PFSK-1 (cell line): Measurements from ENCODE around the gene SEC14L3.

ENCODE experiments used
- FOXP2 ChIP-seq: optimal IDR thresholded peaks from 2 replicates; pipeline ENCODE3; 2011; ENCODE audit warnings: borderline replicate concordance, control low read depth, inconsistent platforms; ENCODE audit not compliant: insufficient read depth; ENCODE audit errors: extremely low read length, extremely low read depth
- POLR2AphosphoS5 ChIP-seq: IDR thresholded peaks from 2 replicates; pipeline ENCODE4 v1.6.1; 2012; ENCODE audit warnings: low read depth, mild to moderate bottlenecking, control low read depth, low read length, moderate library complexity
- SIN3A ChIP-seq: IDR thresholded peaks from 2 replicates; pipeline ENCODE4 v1.6.1; 2012; ENCODE audit warnings: mild to moderate bottlenecking, low read length, moderate library complexity, borderline replicate concordance; ENCODE audit not compliant: insufficient read depth
- TAF1 ChIP-seq: IDR thresholded peaks from 2 replicates; pipeline ENCODE4 v1.6.1; 2012; ENCODE audit warnings: low read length, control low read depth, borderline replicate concordance; ENCODE audit not compliant: insufficient read depth
- TF ChIP-seq, protein P1 (sequence below), 2 experiments: IDR thresholded peaks; 2 replicates each; pipeline versions ENCODE4 v1.6.1 to v1.8.0; 2011 to 2012; ENCODE audit warnings: low read depth in 2 of 2, low read length in 2 of 2, control low read depth in 1 of 2, inconsistent platforms in 1 of 2, mild to moderate bottlenecking in 1 of 2, moderate library complexity in 1 of 2; ENCODE audit not compliant: insufficient read depth in 1 of 2

Gene SEC14L3

DNA sequence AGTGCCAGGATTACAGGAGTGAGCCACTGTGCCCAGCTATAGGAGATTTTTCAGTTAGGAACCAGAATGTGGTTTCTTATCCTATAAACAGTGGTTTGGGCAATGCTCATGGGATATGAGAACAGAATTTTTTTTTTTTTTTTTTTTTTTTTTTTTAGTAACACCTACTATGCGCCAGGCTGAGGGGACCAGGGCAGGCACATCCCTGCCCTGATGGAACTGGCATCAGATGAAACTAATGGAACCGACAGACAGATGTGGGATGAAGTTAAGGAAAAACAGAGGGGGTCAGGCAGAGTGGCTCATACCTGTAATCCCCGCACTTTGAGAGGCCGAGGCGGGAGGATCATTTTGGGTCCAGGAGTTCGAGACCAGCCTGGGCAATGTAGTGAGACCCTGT lies 28.8 kb upstream of the SEC14L3 start:
- TF ChIP-seq, protein P1, sequence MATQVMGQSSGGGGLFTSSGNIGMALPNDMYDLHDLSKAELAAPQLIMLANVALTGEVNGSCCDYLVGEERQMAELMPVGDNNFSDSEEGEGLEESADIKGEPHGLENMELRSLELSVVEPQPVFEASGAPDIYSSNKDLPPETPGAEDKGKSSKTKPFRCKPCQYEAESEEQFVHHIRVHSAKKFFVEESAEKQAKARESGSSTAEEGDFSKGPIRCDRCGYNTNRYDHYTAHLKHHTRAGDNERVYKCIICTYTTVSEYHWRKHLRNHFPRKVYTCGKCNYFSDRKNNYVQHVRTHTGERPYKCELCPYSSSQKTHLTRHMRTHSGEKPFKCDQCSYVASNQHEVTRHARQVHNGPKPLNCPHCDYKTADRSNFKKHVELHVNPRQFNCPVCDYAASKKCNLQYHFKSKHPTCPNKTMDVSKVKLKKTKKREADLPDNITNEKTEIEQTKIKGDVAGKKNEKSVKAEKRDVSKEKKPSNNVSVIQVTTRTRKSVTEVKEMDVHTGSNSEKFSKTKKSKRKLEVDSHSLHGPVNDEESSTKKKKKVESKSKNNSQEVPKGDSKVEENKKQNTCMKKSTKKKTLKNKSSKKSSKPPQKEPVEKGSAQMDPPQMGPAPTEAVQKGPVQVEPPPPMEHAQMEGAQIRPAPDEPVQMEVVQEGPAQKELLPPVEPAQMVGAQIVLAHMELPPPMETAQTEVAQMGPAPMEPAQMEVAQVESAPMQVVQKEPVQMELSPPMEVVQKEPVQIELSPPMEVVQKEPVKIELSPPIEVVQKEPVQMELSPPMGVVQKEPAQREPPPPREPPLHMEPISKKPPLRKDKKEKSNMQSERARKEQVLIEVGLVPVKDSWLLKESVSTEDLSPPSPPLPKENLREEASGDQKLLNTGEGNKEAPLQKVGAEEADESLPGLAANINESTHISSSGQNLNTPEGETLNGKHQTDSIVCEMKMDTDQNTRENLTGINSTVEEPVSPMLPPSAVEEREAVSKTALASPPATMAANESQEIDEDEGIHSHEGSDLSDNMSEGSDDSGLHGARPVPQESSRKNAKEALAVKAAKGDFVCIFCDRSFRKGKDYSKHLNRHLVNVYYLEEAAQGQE (IDR thresholded peaks at IDR 0.05; ENCODE audit: insufficient read depth in 1 of 2, low read depth in 2 of 2, low read length in 2 of 2), result no peak
- TF ChIP-seq TAF1 (no peak), FOXP2 (no peak), SIN3A (no peak), POLR2AphosphoS5 (no peak)

DNA sequence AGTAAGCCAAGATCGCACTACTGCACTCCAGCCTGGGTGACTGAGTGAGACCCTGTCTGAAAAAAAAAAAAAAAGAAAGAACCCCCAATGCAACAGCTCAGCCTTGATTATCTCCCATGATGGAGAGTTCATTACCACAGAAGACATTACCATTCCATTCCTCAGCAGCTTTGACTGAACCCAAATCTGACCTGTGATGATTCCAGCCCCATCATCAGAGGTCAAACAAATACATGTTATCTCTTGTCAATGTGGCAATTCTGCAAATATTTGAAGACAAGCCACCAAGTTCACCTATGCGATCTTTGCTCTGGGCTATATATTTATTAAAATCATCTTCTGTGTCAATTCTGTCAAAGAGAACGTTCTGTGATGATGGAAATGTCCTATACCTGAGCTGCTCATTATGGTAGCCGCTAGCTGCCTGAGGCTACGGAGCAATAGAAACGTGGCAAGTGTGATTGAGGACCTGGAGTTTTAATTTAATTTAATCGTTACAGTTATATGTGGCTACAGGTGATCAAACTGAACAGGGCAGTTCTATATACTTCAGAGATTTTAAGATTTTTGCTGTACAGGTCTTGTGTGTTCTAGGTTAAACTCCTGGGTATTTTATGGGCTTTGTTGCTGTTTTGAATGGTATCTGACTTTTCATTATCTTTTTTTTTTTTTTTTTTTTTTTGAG lies 25.8 kb upstream of the SEC14L3 start:
- no peak for TF ChIP-seq SIN3A
- TF ChIP-seq TAF1, result no peak
- no peak for TF ChIP-seq FOXP2
- no peak for TF ChIP-seq POLR2AphosphoS5
- TF ChIP-seq, protein P1 (IDR thresholded peaks at IDR 0.05; ENCODE audit: insufficient read depth in 1 of 2, low read depth in 2 of 2, low read length in 2 of 2), result no peak

DNA sequence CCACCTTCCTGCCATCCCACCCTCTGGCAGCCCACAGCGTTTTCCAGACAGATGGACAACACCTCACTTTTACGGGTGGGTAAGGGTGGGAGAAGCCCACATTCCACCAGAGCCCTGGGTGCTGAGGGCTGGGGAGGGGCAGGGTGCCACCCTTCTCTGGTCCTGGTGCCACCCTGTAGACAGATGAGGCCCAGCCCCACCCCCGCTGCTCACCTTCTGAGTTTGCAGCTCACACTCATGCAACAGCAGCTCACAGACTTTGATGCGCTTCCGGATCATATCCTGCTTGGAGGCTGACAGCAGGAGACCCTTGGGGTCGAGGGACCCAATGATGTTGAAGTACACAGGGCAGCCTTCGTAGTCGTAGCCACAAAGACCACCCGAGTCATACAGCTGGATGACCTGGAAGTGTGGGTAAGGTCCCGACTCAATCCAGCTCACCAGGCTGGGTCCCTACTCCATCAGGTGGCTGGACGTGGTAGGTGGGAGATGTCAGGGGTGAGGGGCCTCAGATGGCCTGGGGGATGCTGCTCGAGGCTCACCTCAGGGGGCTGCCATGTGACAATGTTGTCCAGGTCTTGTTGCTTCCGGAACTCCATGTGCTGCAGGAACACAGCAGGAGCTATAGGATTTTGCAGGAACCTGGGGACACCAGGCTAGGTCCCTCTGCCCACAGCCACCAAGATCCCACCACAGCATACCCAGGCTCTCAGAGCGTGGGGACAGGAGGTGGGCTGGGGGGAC lies 23.4 kb upstream of the SEC14L3 start:
- no peak for TF ChIP-seq TAF1
- no peak for TF ChIP-seq POLR2AphosphoS5
- TF ChIP-seq, protein P1 (IDR thresholded peaks at IDR 0.05; ENCODE audit: insufficient read depth in 1 of 2, low read depth in 2 of 2, low read length in 2 of 2), result no peak
- no peak for TF ChIP-seq SIN3A
- TF ChIP-seq FOXP2, result no peak

DNA sequence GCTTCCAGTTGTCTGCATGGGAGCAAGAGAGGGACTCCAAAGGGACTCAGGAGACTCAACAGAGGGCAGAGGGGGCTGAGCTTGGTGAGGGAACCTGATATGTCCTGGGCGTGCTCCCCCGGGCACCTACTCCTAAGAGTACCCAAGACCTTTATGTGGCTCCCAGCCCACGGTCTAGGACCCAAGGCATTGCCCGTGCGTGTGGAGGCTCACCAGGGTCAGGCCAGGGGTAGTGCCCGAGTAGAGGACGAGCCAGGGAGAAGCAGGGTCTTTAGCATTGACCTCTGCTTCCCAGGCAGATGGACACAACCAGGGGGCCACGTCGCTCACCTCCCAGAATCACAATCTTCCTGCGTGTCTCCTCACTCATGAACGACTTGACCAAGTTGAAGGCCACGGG lies 20.3 kb upstream of the SEC14L3 start:
- TF ChIP-seq SIN3A (no peak), FOXP2 (no peak), TAF1 (no peak), POLR2AphosphoS5 (no peak)
- TF ChIP-seq, protein P1 (IDR thresholded peaks at IDR 0.05; ENCODE audit: insufficient read depth in 1 of 2, low read depth in 2 of 2, low read length in 2 of 2), result no peak
